ENCODE measurements around the gene DCPS. TPM values are rescaled to one million over a fixed set of nuclear protein-coding genes. Genes with fewer than 3 reads are reported as not detected.

Gene DCPS
- total RNA-seq, 1 donor from 2014 or later = 11.3 TPM

- no peaks in the 10 kb centered on the region for H3K27me3 ChIP-seq (ENCODE audit: insufficient read depth, low read length)
- H3K36me3 ChIP-seq (ENCODE audit: insufficient read depth, low read length) = no peaks in the 10 kb centered on the region
- TF ChIP-seq EZH2 (IDR thresholded peaks at IDR 0.05; ENCODE audit: insufficient read depth, low read length) (no peak), CTCF (IDR thresholded peaks at IDR 0.05; ENCODE audit: insufficient read depth, low read depth, low read length) (no peak)
- no peaks in the 10 kb centered on the region for H3K79me2 ChIP-seq (ENCODE audit: insufficient read depth, low read length)
- peak overlapping the region; percentile 75 for H3K4me2 ChIP-seq (ENCODE audit: low read length)
- H3K27me3 Mint-ChIP-seq (ENCODE audit: low read depth, unreplicated experiment) = no peaks in the 10 kb centered on the region
- H3K9ac ChIP-seq (ENCODE audit: low read length) = peak overlapping the region; percentile 71
- H3K27ac ChIP-seq (ENCODE audit: low read depth, low read length) = peak overlapping the region; percentile 89
- H2AFZ ChIP-seq (ENCODE audit: low read depth, low read length) = peak overlapping the region; percentile 64
- peaks cover 6% of the 10 kb centered on the region for H3K36me3 Mint-ChIP-seq (ENCODE audit: low read depth, unreplicated experiment)
- H3K9me3 Mint-ChIP-seq (ENCODE audit: unreplicated experiment) = peaks cover 6% of the 10 kb centered on the region
- H3K4me3 ChIP-seq (ENCODE audit: insufficient read depth, low read depth, low read length) = no peak overlapping the region
- H3K4me3 Mint-ChIP-seq (ENCODE audit: unreplicated experiment) = no peak overlapping the region
- H3K9me3 ChIP-seq (ENCODE audit: insufficient read depth, low read depth, low read length) = no peaks in the 10 kb centered on the region
- peaks cover 33% of the 10 kb centered on the region for H3K4me1 Mint-ChIP-seq (ENCODE audit: low read depth, unreplicated experiment)
- no peaks in the 10 kb centered on the region for H4K20me1 ChIP-seq (ENCODE audit: insufficient read depth, low read length)
- peaks cover 21% of the 10 kb centered on the region for H3K4me1 ChIP-seq (ENCODE audit: insufficient read depth, low read length)
- DNase-seq (ENCODE audit: low read depth) = no peak
- H3K27ac Mint-ChIP-seq (ENCODE audit: unreplicated experiment) = peak overlapping the region; percentile 97
- no peak for FAIRE-seq
These were observed 13.5 kb downstream of the DCPS start for GRCh38 chr11:126317432-126317755.

- H3K4me1 Mint-ChIP-seq (ENCODE audit: low read depth, unreplicated experiment) = peaks cover 33% of the 10 kb centered on the region
- Histone ChIP-seq H3K9ac (ENCODE audit: low read length) (peak overlapping the region; percentile 71), H4K20me1 (ENCODE audit: insufficient read depth, low read length) (no peaks in the 10 kb centered on the region), H3K27me3 (ENCODE audit: insufficient read depth, low read length) (no peaks in the 10 kb centered on the region), H3K79me2 (ENCODE audit: insufficient read depth, low read length) (no peaks in the 10 kb centered on the region), H3K9me3 (ENCODE audit: insufficient read depth, low read depth, low read length) (no peaks in the 10 kb centered on the region), H3K27ac (ENCODE audit: low read depth, low read length) (peak overlapping the region; percentile 89), H3K36me3 (ENCODE audit: insufficient read depth, low read length) (no peaks in the 10 kb centered on the region), H3K4me3 (ENCODE audit: insufficient read depth, low read depth, low read length) (peak overlapping the region; percentile 16), H2AFZ (ENCODE audit: low read depth, low read length) (peak overlapping the region; percentile 64), H3K4me1 (ENCODE audit: insufficient read depth, low read length) (peaks cover 21% of the 10 kb centered on the region), H3K4me2 (ENCODE audit: low read length) (peak overlapping the region; percentile 75)
- no peaks in the 10 kb centered on the region for H3K27me3 Mint-ChIP-seq (ENCODE audit: low read depth, unreplicated experiment)
- H3K36me3 Mint-ChIP-seq (ENCODE audit: low read depth, unreplicated experiment) = peaks cover 6% of the 10 kb centered on the region
- TF ChIP-seq CTCF (IDR thresholded peaks at IDR 0.05; ENCODE audit: insufficient read depth, low read depth, low read length) (no peak), EZH2 (IDR thresholded peaks at IDR 0.05; ENCODE audit: insufficient read depth, low read length) (no peak)
- H3K9me3 Mint-ChIP-seq (ENCODE audit: unreplicated experiment) = peaks cover 6% of the 10 kb centered on the region
- H3K27ac Mint-ChIP-seq (ENCODE audit: unreplicated experiment) = peak overlapping the region; percentile 97
- DNase-seq (ENCODE audit: low read depth) (peak; percentile 87), FAIRE-seq (peak; percentile 65)
- H3K4me3 Mint-ChIP-seq (ENCODE audit: unreplicated experiment) = no peak overlapping the region
These were observed 14.1 kb downstream of the DCPS start for GRCh38 chr11:126317756-126318573.

Data from astrocyte (in vitro differentiated cells and primary cell).